HG03342 (cell line): ENCODE data around the gene NOTUM.

Experiments used
- ATAC-seq: cut with Tn5 transposase; IDR thresholded peaks from one replicate; pipeline ENCODE4 v1.9.1; 2021; ENCODE audit warnings: mild to moderate bottlenecking, moderate library complexity; ENCODE audit not compliant: unreplicated experiment

Gene NOTUM

DNA sequence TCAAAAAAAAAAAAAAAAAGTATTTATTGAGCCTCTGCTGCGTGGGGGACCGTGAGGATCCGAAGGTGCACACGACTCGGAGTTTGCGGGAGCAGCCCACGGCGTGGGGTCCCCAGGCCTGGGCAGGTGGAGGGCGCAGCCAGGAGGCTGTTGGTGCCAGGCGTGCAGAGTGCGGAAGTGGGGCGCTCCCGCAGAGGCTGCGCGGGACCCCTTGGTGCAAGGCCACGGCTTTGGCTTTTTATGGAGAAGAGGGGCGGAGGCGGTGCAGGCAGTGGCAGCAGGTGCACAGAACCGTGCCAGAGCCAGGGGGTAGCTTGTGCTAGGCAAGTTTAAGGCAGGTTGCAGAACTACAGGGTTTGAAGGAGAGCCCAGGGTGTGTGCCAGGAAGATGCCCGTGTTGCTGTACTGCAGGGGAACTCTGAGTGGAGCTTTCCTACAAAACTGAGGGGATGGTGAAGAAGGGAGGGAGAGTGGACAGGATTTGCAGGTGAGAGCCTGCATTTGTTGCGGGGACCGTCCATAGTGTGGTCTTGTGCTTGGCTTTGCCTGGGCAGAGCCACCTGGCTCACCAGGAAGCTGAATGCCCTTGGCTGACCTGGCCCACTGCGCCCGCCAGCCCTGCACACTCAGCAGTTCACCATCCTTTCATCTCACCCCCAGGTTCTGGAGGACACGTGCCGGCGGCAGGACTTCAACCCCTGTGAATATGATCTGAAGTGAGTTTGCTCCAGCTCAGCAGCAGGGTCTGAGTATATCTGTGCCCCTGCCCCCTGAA lies 17.7 kb upstream of the NOTUM start:
- ATAC-seq, result no peak

DNA sequence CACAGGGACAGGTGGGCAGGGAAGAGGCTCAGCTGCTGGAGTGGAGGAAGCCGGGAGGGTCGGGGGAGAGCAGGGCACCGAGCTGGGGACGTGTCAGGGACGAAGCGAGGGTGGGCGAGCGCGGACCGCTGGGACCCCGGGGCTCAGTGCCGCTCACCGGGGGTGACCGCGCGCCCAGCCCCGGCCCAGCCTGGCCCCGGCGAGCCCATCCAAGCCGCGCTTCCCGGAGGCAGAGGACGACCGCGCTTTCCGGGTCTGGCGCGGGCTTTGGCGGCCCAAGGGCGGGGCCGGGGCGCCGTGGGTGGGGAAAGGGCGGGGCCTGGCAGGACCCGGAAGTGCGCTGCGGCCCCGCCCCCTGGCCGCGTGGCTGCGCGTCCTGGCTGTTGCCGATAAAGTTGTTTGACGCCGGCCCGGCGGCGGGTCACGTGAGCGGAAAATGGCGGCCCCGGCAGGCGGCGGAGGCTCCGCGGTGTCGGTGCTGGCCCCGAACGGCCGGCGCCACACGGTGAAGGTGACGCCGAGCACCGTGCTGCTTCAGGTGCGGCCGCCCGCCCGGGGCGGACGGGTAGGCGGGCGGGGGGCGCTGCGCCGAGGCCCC lies 16.3 kb upstream of the NOTUM start, which contains the start of gene ASPSCR1:
ASPSCR1 (plus strand) TSS at position 419 of the 598 bp plus-strand sequence; CDS start at position 437, 18 bp downstream.
- ATAC-seq, result peak; percentile 73

DNA sequence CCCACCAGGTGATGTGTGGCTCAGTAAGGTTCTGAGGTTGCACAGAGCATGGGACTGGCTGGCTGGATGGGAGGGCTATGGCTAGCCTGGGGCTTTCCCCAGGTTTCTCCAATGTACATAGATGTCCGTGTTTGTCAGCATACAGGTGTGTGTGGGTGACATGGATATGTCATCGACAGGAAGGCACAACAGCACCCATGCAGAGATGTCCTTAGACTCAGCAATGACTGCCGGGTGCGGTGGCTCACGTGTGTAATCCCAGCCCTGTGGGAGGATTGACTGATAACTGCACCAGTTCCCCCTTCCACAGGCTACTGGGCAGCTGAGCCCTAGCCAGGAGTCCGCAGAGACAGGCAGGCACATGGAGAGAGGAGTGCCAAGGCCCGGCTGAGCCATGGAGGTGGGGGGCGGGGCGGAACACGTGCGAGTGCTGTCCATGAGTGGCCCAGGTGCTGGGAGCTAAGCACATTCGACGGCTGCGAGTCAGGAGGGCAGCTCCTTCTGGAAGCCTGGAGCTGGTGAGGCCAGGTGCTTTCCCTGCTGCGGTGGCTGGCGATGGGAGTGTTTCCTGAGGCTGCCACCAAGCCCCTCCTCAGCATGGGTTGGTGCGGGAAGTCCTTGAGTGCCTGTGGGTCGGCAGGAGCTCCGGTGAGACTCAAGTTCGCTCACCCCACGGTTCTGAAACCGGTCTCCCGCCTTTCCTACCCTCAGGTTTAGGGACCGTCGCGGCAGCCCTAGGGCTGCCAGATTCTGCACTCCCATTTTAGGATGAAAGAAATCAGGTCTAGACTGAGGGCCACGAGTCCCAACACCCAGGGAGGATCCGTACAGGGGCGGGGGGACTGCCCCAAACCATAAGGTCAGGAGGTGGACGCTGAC lies 15.6 kb upstream of the NOTUM start:
- ATAC-seq, result peak; percentile 11

DNA sequence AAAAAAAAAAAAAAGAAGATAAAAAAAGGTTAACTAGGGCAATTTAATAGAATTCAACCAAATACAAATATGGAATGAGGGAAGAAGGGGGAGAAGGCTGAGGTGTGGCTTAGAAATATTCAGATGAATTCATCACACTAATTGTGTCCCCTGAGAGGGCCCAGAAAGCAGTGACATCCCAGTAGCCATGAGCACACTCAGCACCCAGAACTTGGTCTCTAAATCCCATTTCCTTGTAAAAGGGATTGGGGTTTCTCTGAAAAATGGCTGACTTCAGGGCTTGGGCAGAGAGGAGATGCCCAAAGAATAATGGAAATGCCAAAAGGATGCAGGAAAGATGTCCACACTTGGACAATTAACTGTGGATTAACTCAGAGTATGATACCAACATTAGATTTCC lies 12.4 kb upstream of the NOTUM start:
- ATAC-seq, result no peak

DNA sequence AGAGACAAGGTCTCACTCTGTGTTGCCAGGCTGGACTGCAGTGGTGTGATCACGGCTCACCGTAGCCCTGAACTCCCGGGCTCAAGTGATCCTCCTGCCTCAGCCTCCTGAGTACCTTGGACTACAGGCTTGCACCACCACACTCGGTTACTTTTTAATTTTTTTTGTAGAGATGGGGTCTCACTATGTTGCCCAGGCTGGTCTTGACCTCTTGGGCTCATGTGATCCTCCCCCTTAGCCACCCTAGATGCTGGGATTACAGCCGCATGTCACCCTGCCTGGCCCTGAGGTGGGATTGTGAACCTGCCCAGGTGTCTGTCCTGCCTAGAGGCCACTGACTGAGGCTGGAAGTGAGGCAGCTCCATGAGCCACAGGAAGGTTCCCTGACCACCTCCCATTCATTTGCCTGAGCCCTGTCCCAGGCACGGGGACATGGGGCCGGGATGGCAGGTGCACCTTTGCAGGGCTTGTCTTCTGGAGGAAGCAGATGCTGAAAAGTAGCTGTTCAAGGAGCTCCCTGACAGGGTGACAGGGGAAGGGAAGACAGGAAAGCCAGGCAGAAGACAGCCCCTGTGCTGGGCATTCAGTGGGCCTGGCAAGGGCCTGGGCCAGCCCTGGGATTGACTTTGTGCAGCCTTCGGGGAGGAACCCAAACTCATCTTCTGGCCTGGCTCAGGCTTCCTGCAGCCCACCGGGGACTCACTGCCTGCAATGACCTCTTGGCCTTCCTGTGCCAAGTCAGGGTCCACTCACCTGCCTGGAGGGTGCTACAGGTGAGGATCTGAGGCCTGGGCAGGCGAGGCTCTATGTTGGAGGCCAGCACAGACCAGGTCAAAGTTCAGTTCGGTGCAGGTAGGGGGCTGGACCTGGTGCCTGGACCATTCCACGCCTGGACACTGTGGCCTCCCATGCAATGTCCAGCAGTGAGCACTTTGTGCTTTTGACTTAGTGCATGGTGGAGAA lies 8.1 kb upstream of the NOTUM start:
- ATAC-seq, result no peak

DNA sequence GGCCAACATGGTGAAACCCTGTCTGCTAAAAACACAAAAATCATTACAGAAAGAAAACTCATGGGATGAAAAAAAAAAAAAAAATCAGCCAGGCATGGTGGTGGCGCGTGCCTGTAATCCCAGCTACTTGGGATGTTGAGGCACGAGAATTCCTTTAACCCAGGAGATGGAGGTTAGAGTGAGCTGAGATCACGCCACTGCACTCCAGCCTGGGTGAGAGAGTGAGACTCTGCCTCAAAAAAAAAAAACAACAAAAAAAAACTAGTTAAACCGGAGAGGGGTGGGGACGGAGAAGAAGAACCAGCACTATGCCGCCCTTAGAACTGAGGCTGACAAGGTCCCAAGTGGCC lies 7.4 kb upstream of the NOTUM start:
- ATAC-seq, result no peak

DNA sequence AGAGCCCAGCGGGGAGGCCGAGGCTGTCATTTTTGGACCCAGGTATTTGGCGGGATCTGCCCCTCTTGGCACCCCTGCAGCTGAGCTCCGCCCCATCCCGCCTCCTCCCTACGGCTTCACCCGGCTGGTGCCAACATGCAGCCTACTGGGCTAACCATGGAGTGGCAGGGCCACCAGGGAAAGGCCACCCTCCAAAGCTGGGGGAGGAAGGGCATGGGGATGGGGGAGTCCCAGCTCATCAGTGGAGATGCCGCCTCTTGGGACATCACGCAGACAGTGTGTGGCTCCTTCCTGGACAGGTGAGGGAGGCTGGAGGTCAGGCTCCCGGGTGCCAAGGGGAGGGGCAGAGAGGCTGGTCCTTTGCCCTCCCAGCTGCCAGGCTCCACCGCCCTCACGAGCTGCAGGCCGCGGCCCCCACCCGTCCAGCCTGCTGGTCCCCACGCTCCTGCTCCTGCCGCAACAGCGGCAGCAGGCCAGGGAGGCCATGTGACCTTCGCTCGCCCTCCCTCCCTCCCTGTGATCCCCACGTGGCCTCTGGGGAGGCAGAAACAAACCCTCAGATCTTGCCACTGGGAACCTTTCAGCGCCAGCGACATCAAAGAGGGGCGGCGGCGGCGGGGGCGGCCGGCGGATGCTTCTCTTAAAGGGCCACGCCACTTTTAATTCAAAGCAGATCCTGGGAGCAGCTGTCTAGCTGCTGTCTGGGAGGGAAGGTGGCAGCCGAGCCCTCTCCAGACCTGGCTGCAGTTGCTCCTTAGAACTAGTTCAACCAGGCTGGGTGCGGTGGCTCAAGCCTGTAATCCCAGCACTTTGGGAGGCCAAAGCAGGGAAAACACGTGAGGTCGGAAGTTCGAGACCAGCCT lies 6.8 kb upstream of the NOTUM start:
- peak; percentile 51 for ATAC-seq

DNA sequence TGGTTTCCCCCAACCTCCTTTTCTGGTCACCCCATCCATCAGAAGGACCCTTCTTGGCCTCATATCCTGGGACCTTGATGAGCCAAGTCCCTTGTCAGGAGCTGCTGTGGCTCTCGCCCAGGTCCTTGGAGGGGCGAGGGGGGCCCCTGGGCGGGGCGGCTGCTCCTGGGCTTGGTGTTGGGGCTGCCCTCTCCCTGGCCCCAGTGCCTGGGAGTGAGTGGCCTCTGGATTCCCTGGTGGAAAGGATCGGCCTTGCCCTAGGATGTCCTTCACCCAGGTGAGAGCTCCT lies 6.2 kb upstream of the NOTUM start:
- no peak for ATAC-seq

DNA sequence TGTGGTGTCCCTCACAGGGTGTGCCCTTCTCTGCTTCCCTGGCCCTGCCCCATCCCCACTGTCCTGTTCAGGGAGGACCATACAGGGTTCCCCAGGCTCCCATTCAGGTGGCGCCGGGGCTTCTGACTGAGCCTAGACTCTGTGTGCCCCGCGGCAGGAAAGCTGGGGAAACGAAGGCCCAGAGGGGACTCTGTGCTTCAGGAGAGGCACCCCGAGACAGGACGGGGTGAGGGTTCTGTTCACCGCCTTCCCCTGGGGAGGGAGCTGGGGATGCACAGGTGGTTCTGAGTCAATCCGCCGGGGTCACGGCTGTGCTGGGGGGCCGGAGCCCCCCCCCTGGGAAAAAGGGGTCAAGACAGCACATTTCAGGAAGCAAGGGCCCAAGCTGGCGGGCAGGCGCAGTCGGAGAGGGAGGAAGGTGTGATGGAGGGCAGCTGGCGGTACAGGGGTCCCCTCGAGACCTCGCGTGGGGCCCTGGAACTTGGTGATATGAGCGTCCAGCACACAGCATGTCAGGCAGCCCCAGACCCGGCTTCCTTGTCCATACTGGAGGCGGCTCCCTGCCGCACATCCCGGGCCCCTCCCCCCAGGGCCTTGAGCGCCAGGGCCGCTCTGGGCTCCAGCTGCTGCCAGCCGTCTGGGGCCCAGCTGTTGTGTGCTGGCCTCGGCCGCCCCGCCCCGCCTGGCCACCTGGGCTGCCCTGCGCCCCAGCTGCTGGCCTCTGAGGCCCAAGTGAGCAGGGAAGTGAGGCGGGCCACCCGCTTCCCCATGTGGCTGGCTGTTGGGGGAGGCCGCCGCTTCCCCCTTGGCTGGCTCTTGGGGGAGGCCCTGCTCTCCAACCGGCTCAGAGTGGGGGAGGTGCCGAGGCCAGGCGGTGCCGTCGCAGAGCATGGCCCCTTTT lies 5.6 kb upstream of the NOTUM start:
- no peak for ATAC-seq

DNA sequence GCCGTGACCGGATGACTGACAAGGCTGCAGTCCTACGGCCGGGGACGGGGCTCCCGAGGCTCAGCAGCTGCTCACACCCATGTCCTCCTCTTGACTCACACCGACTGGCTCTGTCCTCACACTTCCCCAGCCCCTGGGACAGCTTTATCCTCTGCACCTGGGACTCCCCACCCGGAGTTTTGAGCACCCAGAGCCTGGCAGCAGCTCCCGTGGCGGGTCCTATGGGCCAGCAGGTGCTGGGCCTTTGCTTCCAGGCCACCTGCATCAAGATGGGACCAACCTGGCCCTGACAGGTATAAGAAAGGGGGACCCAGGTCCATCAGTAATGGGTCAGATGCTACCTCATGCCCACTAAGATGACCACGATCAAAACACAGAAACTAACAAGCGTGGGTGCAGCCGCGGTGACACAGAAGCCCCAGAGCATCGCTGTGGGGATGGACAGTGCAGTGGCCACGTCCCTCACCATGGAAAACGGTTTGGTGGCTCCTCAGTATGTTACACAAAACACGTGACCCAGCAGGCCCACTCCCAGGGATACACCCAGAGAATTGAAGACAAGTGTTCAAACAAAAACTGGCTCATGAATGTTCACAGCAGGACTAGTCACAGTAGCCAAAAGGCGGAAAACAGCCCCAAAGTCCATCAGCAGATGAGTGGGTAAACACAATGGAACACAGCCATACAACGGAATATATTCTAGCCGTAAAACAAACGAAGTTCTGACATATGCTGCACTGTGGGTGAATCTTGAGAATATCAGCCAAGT lies 3.3 kb upstream of the NOTUM start:
- no peak for ATAC-seq

DNA sequence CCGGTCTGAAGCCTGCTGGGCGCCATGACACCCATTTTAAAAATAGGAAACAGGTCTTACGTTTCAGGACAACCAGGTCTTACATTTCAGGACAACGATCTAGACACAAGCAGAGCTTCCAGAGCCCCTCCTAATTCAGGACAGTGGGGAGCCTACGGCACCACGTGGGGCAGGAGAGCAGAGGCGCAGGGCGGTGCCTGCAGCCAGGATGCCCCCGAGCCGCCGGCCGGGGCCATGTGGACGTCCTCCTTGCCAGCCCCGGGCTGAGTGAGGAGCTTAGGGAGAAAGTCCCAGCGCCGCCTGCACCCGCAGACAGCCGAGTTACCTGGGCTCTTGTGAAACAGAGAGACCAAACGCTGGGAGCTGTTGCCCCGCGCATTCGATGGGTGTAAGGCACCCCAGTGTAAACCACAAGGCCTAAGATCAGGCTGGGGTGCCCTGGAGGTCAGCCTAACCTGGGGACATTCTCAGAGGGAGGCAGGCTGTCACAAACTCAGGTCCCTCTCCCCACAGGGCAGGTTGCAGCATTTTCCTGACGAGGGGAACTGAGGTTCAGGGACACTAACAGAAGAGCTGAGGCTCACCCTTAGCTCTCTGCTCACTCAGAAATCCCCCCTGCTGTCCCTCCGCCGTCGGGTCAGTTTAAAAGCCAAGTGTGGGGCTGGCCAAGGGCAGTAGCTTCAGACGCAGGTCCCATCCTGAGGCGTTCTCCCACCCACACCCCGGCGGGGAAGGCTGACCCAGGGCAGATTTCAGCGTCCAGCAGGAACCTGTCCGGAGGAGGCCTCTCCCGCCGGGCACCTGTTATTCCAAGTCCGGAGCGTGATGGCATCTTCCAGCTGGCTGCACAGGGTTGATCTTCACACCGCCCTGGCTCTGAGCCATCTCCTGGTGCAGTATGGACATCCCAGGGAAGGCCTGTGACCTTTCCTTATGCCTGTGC lies 1.8 kb upstream of the NOTUM start:
- no peak for ATAC-seq

DNA sequence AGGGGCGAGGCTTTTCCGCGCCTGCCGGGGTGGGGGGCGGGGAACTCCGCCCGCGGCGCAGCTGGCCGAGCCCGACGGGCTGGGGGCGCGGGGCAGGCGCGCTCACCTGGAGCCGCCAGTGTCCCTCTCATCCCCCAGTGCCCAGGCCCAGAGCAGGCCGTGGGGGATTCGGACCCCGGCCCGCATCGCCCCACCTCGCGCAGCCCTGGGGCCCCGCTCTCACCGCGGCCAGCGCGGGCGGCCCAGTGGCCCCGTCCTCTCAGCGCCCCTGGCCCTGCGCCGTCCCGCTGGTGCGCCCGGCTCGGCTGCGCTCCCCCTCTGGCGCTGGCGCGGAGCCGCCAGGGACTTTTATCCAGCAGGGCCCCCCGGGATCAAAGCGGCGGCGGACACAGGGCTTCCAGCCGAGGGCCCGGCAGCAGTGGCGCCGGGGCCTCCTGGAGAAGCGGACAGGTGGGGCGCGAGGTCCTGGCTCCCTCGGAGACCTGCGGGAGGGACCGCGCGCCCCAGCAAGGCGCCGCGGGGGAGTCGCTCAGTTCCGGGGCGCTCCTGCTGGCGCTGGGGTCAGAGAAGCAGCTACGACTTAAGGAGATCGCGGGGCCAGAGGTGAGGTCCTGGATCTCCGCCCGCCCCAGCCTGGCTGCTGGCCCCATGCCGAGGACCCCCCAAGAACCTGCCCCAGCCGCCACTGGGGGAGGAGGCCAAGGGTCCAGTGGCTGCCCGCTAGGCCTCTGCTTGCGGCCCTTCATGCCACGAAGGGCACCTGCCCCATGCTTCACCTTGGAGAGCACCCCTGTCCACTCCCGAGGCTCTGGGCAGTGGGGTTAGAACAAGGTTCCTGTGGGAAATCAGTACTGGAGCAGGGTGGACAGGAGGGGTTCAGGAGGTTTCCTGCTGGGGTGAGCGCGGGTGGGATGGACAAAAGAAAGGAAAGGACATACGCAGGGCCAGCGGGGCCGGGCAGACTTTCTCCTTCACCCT lies 823 bp upstream of the NOTUM start:
- ATAC-seq, result no peak

DNA sequence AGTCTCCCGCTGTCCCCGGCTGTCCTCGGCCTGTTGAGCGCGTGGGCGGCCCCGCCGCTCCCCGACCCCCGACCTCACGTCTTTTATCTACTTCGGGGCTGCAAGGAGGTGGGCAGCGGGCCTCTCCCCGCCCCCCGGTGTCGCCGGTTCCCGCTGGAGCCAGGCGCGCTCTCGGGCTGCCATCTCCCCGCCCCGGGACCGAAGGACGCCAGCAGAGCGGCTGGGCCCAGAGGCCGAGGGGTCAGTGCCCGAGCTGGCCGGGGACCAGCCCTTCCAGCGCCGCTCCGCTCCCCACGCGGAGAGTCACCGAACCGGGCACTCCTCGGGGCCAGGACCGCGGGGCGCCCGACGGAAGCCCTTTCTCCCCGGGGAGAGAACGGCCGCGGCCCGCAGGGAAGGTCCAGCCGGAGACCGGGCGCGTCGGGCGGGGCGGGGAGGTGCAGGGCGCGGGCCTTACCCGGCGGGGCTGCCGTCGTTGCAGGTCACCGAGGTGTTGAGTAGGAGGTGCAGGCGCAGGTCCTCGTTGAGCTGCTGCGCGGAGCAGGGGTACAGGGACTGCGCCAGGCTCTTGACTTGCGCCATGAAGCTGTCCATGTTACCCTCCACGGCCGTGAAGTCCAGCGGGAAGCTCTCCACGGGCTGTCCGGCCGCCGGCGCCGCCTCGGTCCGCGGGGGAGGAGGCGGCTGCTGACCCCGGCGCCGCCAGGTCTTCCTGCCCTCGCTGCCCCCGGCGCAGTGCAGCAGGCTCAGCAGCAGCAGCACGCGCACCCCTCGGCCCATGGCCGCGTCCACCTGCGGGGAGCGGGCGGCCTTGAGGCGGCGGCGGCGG lies 643 bp downstream of the NOTUM start:
- ATAC-seq, result no peak

DNA sequence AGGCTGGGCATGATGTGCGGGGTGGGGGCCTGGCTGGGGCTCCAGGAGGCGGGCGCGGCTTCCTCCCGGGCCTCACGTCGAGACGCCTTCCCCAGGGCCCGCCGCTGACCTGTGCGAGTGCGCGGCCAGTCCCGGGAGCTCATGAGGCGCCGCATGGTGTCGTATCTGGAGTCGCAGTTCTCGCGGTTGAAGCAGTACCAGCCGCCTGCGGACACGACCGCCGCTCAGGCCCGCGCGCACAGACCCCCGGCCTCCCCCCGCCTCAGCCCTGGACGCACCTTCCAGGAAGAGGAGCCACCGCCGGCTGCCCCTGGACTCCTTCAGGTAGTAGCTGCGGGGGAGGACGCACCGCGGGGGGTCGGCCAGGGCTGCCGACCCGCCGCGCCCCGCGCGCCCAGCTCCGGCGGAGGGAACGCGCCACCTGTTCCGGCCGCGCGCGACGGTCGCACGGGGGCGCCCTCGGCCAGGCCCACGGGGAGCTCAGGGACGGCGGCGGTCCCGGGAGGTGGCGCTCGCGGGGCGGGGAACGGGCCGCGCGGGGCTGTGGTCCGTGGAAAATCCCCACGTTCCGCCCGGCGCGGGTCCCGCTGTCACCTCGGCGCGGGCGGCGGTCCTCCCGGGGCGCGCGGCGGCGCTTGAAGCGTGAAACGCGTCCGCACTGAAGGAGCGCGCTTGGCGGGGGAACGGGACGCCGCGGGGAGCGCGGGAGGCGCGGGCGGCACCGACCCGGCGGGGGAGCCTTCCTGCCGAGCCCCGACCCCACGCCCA lies 1.4 kb downstream of the NOTUM start:
- ATAC-seq, result peak; percentile 51
